GM15510 (cell line): ENCODE measurements around the gene RPL7A.

Experiments
- POLR2A ChIP-seq: IDR thresholded peaks from 3 replicates; pipeline ENCODE4 v1.6.1; 2011; ENCODE audit warnings: borderline replicate concordance; ENCODE audit not compliant: insufficient read length; ENCODE audit errors: extremely low read depth

The RPL7A gene

DNA sequence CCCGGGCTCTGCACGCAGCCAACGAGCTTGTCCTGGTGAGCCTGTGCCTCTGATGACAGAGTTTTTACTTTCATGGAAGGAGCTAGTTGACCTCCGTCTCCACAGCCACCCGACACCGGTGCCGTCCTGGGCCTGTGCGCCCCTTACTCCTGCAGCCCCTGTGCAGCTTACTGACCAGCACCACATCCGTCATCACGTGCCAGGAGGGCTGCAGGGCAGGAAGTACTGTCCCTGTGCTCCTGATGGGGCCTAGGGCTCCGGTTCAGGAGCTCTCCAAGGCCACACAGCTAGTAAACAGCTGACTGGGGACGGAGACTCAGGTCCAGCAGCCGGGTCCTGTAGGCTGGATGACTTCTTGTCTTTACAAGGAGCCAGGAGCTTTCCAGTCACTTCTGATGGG lies 38.3 kb downstream of the RPL7A start:
- no peak for TF ChIP-seq POLR2A

DNA sequence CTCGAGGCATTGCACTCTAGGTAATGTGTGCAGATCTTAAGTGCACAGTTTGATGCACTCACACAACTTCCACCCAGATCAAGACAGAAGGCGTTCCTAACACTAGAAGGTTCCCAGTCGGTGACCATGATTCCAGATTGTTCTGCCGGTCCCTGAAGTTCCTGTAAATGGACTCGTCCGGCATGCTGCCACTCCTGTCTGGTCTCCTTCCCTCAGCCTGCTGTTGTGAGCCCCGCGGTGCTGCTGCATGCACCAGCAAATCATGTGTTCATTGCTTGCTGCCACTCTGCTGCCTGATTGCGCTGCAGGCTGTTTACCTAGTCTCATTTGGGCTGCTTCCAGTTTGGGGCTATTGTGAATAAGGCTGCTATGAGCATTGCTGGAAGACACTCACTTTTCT lies 39.7 kb downstream of the RPL7A start:
- TF ChIP-seq POLR2A = no peak

DNA sequence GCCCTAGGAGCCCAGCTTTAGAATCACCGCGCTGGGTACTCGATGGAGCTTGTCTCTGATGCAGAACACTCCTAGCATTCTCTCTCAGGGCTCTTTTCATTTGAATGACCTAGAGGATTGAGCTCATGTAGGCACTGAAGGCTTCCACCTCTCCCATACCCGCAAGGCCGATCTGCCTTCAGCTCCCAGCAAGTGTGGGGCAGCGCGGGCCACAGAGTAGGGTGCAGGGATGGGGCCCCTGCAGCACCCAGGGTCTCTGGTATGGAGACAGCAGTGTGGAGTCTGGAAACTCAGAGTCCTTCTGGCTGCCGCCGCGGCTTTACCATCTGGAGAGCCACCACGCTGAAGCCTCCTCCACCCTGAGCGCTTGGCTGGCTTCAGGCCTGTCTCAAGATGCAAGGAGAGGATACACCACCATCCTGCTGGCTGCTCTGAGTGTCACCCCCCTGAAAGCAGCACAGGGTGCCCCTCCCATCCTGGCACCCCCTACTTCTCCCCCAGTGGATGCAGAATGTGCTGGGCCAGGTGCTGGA lies 41.1 kb downstream of the RPL7A start:
- TF ChIP-seq POLR2A = no peak

DNA sequence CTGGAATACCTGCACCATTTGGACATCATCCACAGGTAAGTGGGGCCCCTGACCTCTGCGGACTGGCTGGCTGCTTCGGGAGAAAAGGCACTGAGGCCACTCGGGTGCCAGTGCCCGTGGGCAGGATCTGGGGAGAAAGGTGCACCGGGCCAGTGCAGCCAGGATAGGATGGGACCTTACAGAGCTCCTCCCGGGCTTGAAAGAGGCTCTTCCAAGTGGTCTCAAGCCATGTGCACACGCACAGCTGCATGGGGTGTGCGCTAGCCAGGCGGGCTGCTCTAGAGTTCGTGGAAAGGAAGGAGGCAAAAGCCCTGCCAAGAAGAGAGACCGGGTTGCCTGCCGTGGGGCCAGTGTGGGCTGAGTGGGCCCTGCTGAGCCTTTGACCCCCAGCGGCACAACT lies 41.5 kb downstream of the RPL7A start:
- no peak for TF ChIP-seq POLR2A

DNA sequence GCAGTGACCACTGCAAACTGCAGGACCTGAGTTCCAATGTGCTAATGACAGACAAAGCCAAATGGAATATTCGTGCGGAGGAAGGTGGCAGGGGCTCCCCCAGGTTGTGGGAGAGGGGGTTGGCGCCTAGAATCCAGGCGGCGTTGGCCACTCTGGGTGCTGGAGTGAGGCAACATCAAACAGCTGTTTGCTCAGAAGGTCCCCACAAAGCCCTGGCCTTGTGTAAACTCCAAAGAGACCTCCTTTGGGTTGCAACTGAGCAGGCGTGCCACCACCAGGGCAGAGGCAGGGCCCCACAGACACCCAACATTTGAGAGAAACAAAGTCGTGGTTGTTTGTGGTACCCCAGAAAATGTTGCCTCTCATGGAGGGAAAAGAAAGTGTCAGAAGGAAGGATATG lies 42.7 kb downstream of the RPL7A start:
- no peak for TF ChIP-seq POLR2A

DNA sequence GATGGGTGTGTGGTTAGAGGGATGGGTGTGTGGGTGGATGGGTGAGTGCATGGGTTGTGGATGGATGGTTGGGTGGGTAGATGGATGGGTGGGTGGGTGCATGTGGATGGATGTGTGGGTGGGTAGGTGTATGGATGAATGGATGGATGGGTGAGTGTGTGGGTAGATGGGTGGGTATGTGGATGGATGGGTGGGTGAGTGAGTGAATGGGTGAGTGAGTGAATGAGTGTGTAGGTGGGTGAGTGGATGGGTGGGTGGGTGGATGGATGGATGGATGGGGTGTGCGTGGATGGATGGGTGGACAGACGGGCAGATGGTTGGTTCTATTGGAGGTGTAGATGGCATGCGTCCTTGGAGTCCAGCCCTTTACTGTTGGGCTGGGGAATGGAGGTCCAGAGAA lies 45.4 kb downstream of the RPL7A start:
- TF ChIP-seq POLR2A = no peak

DNA sequence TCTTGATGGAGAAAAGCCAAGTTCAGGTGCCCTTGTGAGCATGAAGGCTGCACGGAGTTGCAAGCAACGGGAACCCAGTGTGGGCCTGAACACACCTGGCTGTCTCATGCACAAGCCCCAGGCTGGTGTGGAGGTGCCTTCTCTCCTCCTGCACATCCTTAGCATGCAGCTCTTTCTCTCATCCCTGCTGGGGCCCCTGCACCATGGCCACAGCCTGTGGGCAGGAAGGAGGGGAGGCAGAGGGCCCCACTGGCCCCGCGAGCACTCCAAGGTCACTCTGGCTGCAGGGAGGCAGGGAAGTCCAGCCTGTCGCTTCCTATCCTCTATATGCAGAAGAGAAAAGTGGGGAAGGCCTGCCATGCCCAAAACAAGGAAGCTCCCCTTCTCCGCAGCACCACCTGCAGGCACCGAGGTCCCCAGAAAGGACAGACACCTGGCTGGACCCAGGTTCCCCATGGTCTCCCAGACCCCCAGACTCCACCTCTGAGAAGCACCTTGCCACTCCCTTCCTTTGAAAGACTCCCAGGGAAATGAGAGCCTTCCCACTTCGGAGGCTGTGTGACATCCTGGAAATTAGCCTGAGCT lies 46.8 kb downstream of the RPL7A start:
- no peak for TF ChIP-seq POLR2A

DNA sequence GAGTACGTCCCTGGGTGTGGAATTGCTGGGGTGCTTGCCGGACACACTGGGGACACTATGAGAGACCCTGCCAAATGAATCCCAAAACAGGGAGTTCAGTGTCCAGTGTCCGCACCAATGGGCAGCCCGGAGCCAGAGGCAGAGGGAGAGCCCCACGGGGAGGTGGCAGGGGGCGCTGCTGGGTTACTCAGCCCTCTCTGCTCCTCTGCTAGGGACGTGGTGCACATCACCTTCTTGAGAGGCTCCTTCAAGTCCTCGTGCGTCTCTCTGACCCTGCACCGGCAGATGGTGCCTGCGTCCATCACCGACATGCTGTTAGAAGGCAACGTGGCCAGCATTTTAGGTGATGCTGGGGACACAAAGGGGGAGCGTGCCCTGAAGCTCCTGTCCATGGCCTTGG lies 48.9 kb downstream of the RPL7A start:
- TF ChIP-seq POLR2A = no peak

DNA sequence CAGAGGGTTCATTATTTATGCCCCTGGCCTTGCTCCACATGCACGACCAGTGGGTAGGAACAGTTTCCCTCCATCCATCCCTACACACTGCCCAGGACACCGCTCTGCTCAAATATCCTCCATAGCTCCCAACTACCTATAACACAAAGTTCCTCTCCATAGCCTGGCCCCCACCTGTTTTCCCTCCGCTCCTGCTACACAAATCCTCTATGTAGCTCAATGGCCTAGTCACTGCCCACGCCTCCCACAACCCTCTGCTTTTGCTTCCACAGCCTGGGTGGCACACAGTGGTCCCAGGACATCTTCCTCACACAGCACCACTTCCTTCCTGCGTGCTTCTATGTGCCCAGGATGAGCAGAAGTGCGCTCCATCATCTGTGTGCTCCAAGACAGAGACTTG lies 49.4 kb downstream of the RPL7A start:
- TF ChIP-seq POLR2A = no peak

DNA sequence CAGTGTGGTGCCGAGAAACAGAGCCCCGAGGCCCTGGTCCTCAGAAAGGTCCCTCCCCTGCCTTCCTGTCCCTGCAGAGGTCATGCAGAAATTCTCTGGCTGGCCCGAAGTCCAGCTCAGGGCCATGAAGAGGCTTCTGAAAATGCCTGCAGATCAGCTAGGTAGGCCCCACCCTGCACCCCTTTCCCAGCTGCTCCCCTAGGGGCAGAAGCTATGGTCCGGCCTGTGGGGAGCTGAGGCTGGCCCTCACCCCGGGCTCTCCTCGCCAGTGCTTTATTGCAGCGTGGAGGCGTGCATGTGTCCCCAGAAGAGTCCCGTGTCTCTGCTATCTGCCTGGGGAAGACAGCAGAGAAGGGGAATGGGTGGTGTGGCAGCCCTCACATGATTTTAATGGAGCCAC lies 49.9 kb downstream of the RPL7A start:
- TF ChIP-seq POLR2A = no peak

DNA sequence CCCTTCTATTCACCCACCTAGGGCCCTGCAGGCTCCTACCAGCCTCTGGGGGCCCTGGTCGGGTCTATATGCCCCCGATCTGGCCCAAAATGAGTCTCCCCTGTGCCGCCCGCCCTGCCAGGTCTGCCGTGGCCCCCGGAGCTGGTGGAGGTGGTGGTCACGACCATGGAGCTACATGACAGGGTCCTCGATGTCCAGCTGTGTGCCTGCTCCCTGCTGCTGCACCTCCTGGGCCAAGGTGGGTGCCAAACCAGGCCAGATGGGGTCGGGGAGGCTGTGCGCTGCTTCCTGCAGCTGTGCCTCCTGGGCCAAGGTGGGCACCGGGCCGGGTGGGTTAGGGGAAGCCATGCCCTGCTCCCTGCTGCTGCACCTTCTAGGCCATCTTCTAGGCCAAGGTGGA lies 52.3 kb downstream of the RPL7A start:
- TF ChIP-seq POLR2A = no peak
